Medulla oblongata (tissue), 1 donor: ENCODE data around the gene CSNK1A1.
A peak's percentile ranks its signal among the peaks of the same experiment; 100 is the strongest.
"Not testable (repeated sequence)": the region's sequence is repeated elsewhere in the genome, so short reads cannot be mapped to it uniquely, and the experiment has no call there.

Experiments
- DNase-seq: peaks from one replicate; pipeline ENCODE4 v3.0.0-alpha.2; 2015; ENCODE audit errors: extremely low spot score

Gene CSNK1A1

GRCh38 chr5:149551227-149552037 is at the start of gene CSNK1A1:
Gene CSNK1A1, minus strand, starts transcription at chr5:149551439. Its CDS starts 475 bp downstream, at chr5:149550964.
- peak; percentile 99 for DNase-seq

GRCh38 chr5:149600932-149601331 is 49.7 kb upstream of the CSNK1A1 start:
- no peak for DNase-seq

GRCh38 chr5:149599375-149599774 is 48.1 kb upstream of the CSNK1A1 start:
- no peak for DNase-seq

- no peak for DNase-seq
These were observed 47.7 kb upstream of the CSNK1A1 start for GRCh38 chr5:149598966-149599365.

GRCh38 chr5:149598234-149598633 is 47.0 kb upstream of the CSNK1A1 start:
- DNase-seq, result not testable (repeated sequence)

GRCh38 chr5:149597618-149598017 is 46.4 kb upstream of the CSNK1A1 start:
- no peak for DNase-seq

- no peak for DNase-seq
These were observed 45.5 kb upstream of the CSNK1A1 start for GRCh38 chr5:149596712-149597111.

GRCh38 chr5:149595105-149595504 is 43.9 kb upstream of the CSNK1A1 start:
- not testable (repeated sequence) for DNase-seq

- peak; percentile 32 for DNase-seq
These were observed 43.1 kb upstream of the CSNK1A1 start for GRCh38 chr5:149594206-149594895.

GRCh38 chr5:149593370-149593769 is 42.1 kb upstream of the CSNK1A1 start:
- DNase-seq, result no peak

- DNase-seq, result no peak
These were observed 37.7 kb upstream of the CSNK1A1 start for GRCh38 chr5:149588936-149589335.

GRCh38 chr5:149586708-149587318 is 35.6 kb upstream of the CSNK1A1 start:
- DNase-seq, result no peak

- no peak for DNase-seq
These were observed 34.7 kb upstream of the CSNK1A1 start for GRCh38 chr5:149585910-149586309.

GRCh38 chr5:149584121-149584520 is 32.9 kb upstream of the CSNK1A1 start:
- peak; percentile 42 for DNase-seq

- DNase-seq, result peak; percentile 90
These were observed 32.2 kb upstream of the CSNK1A1 start for GRCh38 chr5:149583394-149583793.

- DNase-seq, result peak; percentile 52
These were observed 30.9 kb upstream of the CSNK1A1 start for GRCh38 chr5:149581931-149582768.

GRCh38 chr5:149581192-149581861 is 30.1 kb upstream of the CSNK1A1 start, which contains the start of gene ARHGEF37:
Gene ARHGEF37, plus strand, starts transcription at chr5:149581498. Its CDS starts 16,272 bp downstream, at chr5:149597770.
- DNase-seq, result peak; percentile 81

- DNase-seq, result no peak
These were observed 29.6 kb upstream of the CSNK1A1 start for GRCh38 chr5:149580808-149581191.

- no peak for DNase-seq
These were observed 27.7 kb upstream of the CSNK1A1 start for GRCh38 chr5:149578896-149579295.

GRCh38 chr5:149576021-149576420 is 24.8 kb upstream of the CSNK1A1 start:
- DNase-seq, result no peak

- DNase-seq, result no peak
These were observed 23.9 kb upstream of the CSNK1A1 start for GRCh38 chr5:149575131-149575530.
